Measurements from ENCODE around the gene UNC13B. TPM values are rescaled to one million over a fixed set of nuclear protein-coding genes. Genes with fewer than 3 reads are reported as not detected.

UNC13B gene
- total and polyA plus RNA-seq, 2 experiments from 2014 or later: 7.1 to 24.3 TPM

DNA sequence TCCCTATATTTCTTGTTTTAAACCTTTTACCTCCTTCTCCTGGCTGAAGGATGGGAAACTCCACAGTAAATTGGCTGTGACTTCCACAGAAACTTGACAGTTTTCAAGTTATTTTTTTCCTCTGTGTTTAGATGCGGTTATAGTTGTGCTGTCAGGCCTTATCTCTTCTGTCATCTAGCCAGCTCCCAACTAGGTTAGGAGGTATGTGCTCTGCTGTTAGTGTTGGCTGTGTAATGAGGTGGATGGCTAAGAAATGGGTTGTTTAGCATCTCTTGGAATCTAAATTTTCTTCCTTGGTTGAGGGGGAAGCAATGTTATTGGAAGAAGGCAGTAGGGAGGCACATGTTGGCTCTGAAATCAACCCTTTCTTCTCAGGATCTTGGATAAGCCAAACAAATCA, 178.2 kb downstream of the UNC13B start:
- no peaks in the 10 kb centered on the region for H3K27me3 ChIP-seq
- H3K4me1 ChIP-seq (ENCODE audit: insufficient read depth): no peaks in the 10 kb centered on the region
- H2AFZ ChIP-seq: no peak overlapping the region
- no peak for TF ChIP-seq EZH2 (IDR thresholded peaks at IDR 0.05; ENCODE audit: borderline replicate concordance)
- no peak for TF ChIP-seq EZH2phosphoT487 (IDR thresholded peaks at IDR 0.05; ENCODE audit: low read depth, severe bottlenecking, unreplicated experiment)
- TF ChIP-seq, protein P1, sequence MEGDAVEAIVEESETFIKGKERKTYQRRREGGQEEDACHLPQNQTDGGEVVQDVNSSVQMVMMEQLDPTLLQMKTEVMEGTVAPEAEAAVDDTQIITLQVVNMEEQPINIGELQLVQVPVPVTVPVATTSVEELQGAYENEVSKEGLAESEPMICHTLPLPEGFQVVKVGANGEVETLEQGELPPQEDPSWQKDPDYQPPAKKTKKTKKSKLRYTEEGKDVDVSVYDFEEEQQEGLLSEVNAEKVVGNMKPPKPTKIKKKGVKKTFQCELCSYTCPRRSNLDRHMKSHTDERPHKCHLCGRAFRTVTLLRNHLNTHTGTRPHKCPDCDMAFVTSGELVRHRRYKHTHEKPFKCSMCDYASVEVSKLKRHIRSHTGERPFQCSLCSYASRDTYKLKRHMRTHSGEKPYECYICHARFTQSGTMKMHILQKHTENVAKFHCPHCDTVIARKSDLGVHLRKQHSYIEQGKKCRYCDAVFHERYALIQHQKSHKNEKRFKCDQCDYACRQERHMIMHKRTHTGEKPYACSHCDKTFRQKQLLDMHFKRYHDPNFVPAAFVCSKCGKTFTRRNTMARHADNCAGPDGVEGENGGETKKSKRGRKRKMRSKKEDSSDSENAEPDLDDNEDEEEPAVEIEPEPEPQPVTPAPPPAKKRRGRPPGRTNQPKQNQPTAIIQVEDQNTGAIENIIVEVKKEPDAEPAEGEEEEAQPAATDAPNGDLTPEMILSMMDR (IDR thresholded peaks at IDR 0.05; ENCODE audit: poor library complexity): no peak
- WGBS (ENCODE audit: low lambda C conversion rate, missing lambda C conversion rate): 68% methylated on average over 1 of the region's 1 CpG
- no peak overlapping the region for H3K27ac ChIP-seq
- no peak overlapping the region for H3K4me2 ChIP-seq
- no peak overlapping the region for H3K4me3 ChIP-seq
- H4K20me1 ChIP-seq (ENCODE audit: insufficient read depth, poor library complexity, severe bottlenecking): no peaks in the 10 kb centered on the region
- no peak for DNase-seq (ENCODE audit: low spot score)
- no peaks in the 10 kb centered on the region for H3K79me2 ChIP-seq
- H3K36me3 ChIP-seq (replicated peaks; ENCODE audit: insufficient read depth, low read depth): no peaks in the 10 kb centered on the region
- H3K9me3 ChIP-seq (ENCODE audit: low read depth): no peaks in the 10 kb centered on the region
- H3K9me2 ChIP-seq (replicated peaks; ENCODE audit: insufficient read depth): no peaks in the 10 kb centered on the region

DNA sequence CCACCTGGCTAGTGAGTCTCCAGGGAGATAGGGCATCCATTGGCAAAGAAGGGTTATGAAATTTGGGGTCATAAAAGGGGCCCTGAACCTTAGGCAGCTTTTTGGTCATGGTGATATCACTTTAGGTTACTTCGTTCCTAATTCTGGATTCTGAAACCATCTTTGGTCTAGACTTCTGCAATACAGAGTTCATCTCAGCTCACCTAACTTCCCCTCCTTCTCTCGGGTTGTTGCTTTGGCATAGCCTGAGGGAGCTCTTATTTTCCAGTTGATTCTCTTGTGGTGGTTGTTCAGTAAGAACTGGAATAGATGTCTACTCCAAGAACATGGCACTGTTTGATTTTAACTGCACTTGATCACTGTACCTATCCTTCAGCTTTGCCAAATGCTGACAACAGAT, 179.2 kb downstream of the UNC13B start:
- no peaks in the 10 kb centered on the region for H3K79me2 ChIP-seq
- 88% methylated on average over 2 of the region's 2 CpGs for WGBS (ENCODE audit: low lambda C conversion rate, missing lambda C conversion rate)
- H3K4me1 ChIP-seq (ENCODE audit: insufficient read depth): no peaks in the 10 kb centered on the region
- H3K9me2 ChIP-seq (replicated peaks; ENCODE audit: insufficient read depth): no peaks in the 10 kb centered on the region
- no peaks in the 10 kb centered on the region for H3K27me3 ChIP-seq
- H3K36me3 ChIP-seq (replicated peaks; ENCODE audit: insufficient read depth, low read depth): no peaks in the 10 kb centered on the region
- peak overlapping the region; percentile 25 for H3K27ac ChIP-seq
- no peaks in the 10 kb centered on the region for H4K20me1 ChIP-seq (ENCODE audit: insufficient read depth, poor library complexity, severe bottlenecking)
- H3K9me3 ChIP-seq (ENCODE audit: low read depth): no peaks in the 10 kb centered on the region
- no peak for DNase-seq (ENCODE audit: low spot score)
- peak overlapping the region; percentile 48 for H3K4me2 ChIP-seq
- H3K4me3 ChIP-seq: no peak overlapping the region
- TF ChIP-seq EZH2phosphoT487 (IDR thresholded peaks at IDR 0.05; ENCODE audit: low read depth, severe bottlenecking, unreplicated experiment) (no peak), EZH2 (IDR thresholded peaks at IDR 0.05; ENCODE audit: borderline replicate concordance) (no peak)
- TF ChIP-seq, protein P1 (IDR thresholded peaks at IDR 0.05; ENCODE audit: poor library complexity): no peak
- no peak overlapping the region for H2AFZ ChIP-seq

- Histone ChIP-seq H3K4me2 (peak overlapping the region; percentile 48), H3K9me3 (ENCODE audit: low read depth) (no peaks in the 10 kb centered on the region), H3K27ac (peak overlapping the region; percentile 25), H4K20me1 (ENCODE audit: insufficient read depth, poor library complexity, severe bottlenecking) (no peaks in the 10 kb centered on the region), H3K4me3 (no peak overlapping the region), H3K36me3 (replicated peaks; ENCODE audit: insufficient read depth, low read depth) (no peaks in the 10 kb centered on the region), H3K79me2 (no peaks in the 10 kb centered on the region), H2AFZ (no peak overlapping the region), H3K4me1 (ENCODE audit: insufficient read depth) (no peaks in the 10 kb centered on the region), H3K9me2 (replicated peaks; ENCODE audit: insufficient read depth) (no peaks in the 10 kb centered on the region), H3K27me3 (no peaks in the 10 kb centered on the region)
- 50% methylated on average over 5 of the region's 5 CpGs for WGBS (ENCODE audit: low lambda C conversion rate, missing lambda C conversion rate)
- TF ChIP-seq EZH2phosphoT487 (IDR thresholded peaks at IDR 0.05; ENCODE audit: low read depth, severe bottlenecking, unreplicated experiment): no peak
- TF ChIP-seq, protein P1 (IDR thresholded peaks at IDR 0.05; ENCODE audit: poor library complexity): no peak
- TF ChIP-seq EZH2 (IDR thresholded peaks at IDR 0.05; ENCODE audit: borderline replicate concordance): no peak
- peak; percentile 27 for DNase-seq (ENCODE audit: low spot score)
Measured at GRCh38 chr9:35341585-35341984, 179.8 kb downstream of the UNC13B start.
